A549 (cell line): ENCODE measurements around the gene CENPU. TPM values are rescaled to one million over a fixed set of nuclear protein-coding genes. Genes with fewer than 3 reads are reported as not detected.
A peak's percentile ranks its signal among the peaks of the same experiment; 100 is the strongest.

Experiments
- ATAC-seq, 2 experiments: fragments of 200-7000 bp in 1 of 2; fragments of >200 bp in 1 of 2; cut with Nextera tagmentation in 1 of 2; cut with Tn5 transposase in 1 of 2; 3 replicates each; pipeline versions ENCODE4 v1.8.0 to v1.9.1; 2018 to 2020; ENCODE audit warnings: mild to moderate bottlenecking in 1 of 2, moderate library complexity in 1 of 2
- CTCF ChIA-PET: fragments of 300-600 bp; sonication (Branson Sonifier 250); formaldehyde crosslinking; extraction: SDS; loops from one replicate; lab custom pipeline; 2021; ENCODE audit warnings: antibody characterized with exemption, inconsistent platforms; lab: Yijun Ruan, JAX
- POLR2A ChIA-PET: fragments of 350-600 bp; formaldehyde crosslinking; extraction: SDS; loops from one replicate; lab custom pipeline; 2021; ENCODE audit warnings: antibody characterized with exemption, inconsistent platforms; lab: Yijun Ruan, JAX
- DNase-seq, 2 experiments: peaks; one replicate each; pipeline versions ENCODE4 v3.0.0 to v3.0.0-alpha.2; 2011 to 2016; ENCODE audit warnings: low read depth in 1 of 2, low spot score in 1 of 2
- FAIRE-seq: peaks from 2 replicates; lab custom pipeline; 2011; peaks lifted over from hg19 to GRCh38; lab: Jason Lieb, UNC
- H3K27ac ChIP-seq, 2 experiments: fragments of >200 bp; sonication (Bioruptor Twin); formaldehyde crosslinking; 3 replicates each; pipeline ENCODE4 v1.5.1; 2016 to 2017
- H3K4me1 ChIP-seq: fragments of >200 bp; sonication (Bioruptor Twin); formaldehyde crosslinking; 3 replicates; pipeline ENCODE4 v1.6.1; 2016
- H3K4me2 ChIP-seq: fragments of >200 bp; sonication (Bioruptor Twin); formaldehyde crosslinking; 3 replicates; pipeline ENCODE4 v1.6.1; 2016
- H3K4me3 ChIP-seq: fragments of >200 bp; sonication (Bioruptor Twin); formaldehyde crosslinking; 3 replicates; pipeline ENCODE4 v1.5.1; 2016
- H3K9me3 ChIP-seq: fragments of >200 bp; sonication (Bioruptor Twin); formaldehyde crosslinking; 3 replicates; pipeline ENCODE4 v1.6.1; 2016
- CBX2 ChIP-seq: fragments of 200-600 bp; sonication (generic); IDR thresholded peaks from 2 replicates; pipeline ENCODE4 v1.6.1; 2016; ENCODE audit warnings: low read depth, mild to moderate bottlenecking, borderline replicate concordance
- CHD2 ChIP-seq: fragments of 150-350 bp; IDR thresholded peaks from 2 replicates; pipeline ENCODE4 v1.6.1; 2014; ENCODE audit warnings: low read length; ENCODE audit not compliant: partially characterized antibody
- EHF ChIP-seq: fragments of 250-450 bp; sonication (Bioruptor Pico); IDR thresholded peaks from 2 replicates; pipeline ENCODE4 v1.5.0; 2020; ENCODE audit warnings: mild to moderate bottlenecking
- EP300 ChIP-seq, 2 experiments: fragments of >200 bp; sonication (Bioruptor Twin); formaldehyde crosslinking; IDR thresholded peaks; 2 replicates in 1 of 2; 3 replicates in 1 of 2; pipeline ENCODE4 v1.6.1; 2016 to 2017
- ESRRA ChIP-seq: fragments of 150-350 bp; IDR thresholded peaks from 2 replicates; pipeline ENCODE4 v1.6.1; 2014; ENCODE audit warnings: mild to moderate bottlenecking, low read length, borderline replicate concordance
- FOSB ChIP-seq: fragments of 250-450 bp; sonication (Bioruptor Pico); IDR thresholded peaks from 2 replicates; pipeline ENCODE4 v1.5.0; 2020; ENCODE audit warnings: mild to moderate bottlenecking, moderate library complexity
- FOXS1 ChIP-seq: fragments of 250-450 bp; sonication (Bioruptor Pico); IDR thresholded peaks from 2 replicates; pipeline ENCODE4 v1.5.0; 2020; ENCODE audit warnings: mild to moderate bottlenecking, moderate library complexity
- GATA3 ChIP-seq: IDR thresholded peaks from 2 replicates; pipeline ENCODE4 v1.6.1; 2012; ENCODE audit warnings: borderline replicate concordance
- HES2 ChIP-seq: fragments of >200 bp; sonication (Bioruptor Twin); formaldehyde crosslinking; IDR thresholded peaks from 2 replicates; pipeline ENCODE4 v1.6.1; 2016
- HOXA7 ChIP-seq: fragments of 250-450 bp; sonication (Bioruptor Pico); IDR thresholded peaks from 2 replicates; pipeline ENCODE4 v1.5.0; 2020; ENCODE audit warnings: mild to moderate bottlenecking, moderate library complexity
- HOXB5 ChIP-seq: fragments of 250-450 bp; sonication (Bioruptor Pico); IDR thresholded peaks from 2 replicates; pipeline ENCODE4 v1.5.0; 2020; ENCODE audit warnings: mild to moderate bottlenecking, moderate library complexity
- JUN ChIP-seq, 2 experiments: fragments of >200 bp; sonication (Bioruptor Twin); formaldehyde crosslinking; IDR thresholded peaks; 2 replicates in 1 of 2; 3 replicates in 1 of 2; pipeline ENCODE4 v1.6.1; 2016 to 2017
- KDM1A ChIP-seq: fragments of 200-600 bp; sonication (generic); IDR thresholded peaks from 2 replicates; pipeline ENCODE4 v1.6.1; 2016; ENCODE audit warnings: low read depth, mild to moderate bottlenecking
- KDM5A ChIP-seq: fragments of 200-600 bp; sonication (generic); IDR thresholded peaks from 2 replicates; pipeline ENCODE4 v1.6.1; 2016; ENCODE audit warnings: antibody characterized with exemption, mild to moderate bottlenecking
- MAZ ChIP-seq: fragments of 150-350 bp; IDR thresholded peaks from 2 replicates; pipeline ENCODE4 v1.6.1; 2014; ENCODE audit warnings: antibody characterized with exemption, low read depth, low read length, borderline replicate concordance
- MYC ChIP-seq: IDR thresholded peaks from 2 replicates; pipeline ENCODE4 v1.6.1; 2012; ENCODE audit warnings: mild to moderate bottlenecking, inconsistent platforms, low read length, improper control_type of control experiment, borderline replicate concordance
- NPAS2 ChIP-seq: fragments of 250-450 bp; sonication (Bioruptor Pico); IDR thresholded peaks from 2 replicates; pipeline ENCODE4 v1.8.0; 2022; ENCODE audit warnings: mild to moderate bottlenecking, moderate library complexity, borderline replicate concordance
- NR3C1 ChIP-seq: fragments of >200 bp; sonication (Bioruptor Twin); formaldehyde crosslinking; IDR thresholded peaks from 3 replicates; pipeline ENCODE4 v1.6.1; 2017
- POLR2A ChIP-seq: IDR thresholded peaks from 2 replicates; pipeline ENCODE4 v1.6.1; 2012; ENCODE audit warnings: mild to moderate bottlenecking, low read length
- RAD21 ChIP-seq, 2 experiments: fragments of >200 bp in 1 of 2; sonication (Bioruptor Twin) in 1 of 2; formaldehyde crosslinking in 1 of 2; IDR thresholded peaks in 1 of 2; conservative IDR thresholded peaks in 1 of 2; 2 replicates in 1 of 2; 3 replicates in 1 of 2; pipeline ENCODE4 v1.6.1; 2012 to 2018; ENCODE audit warnings: inconsistent platforms in 1 of 2
- RARB ChIP-seq: fragments of 250-450 bp; sonication (Bioruptor Pico); IDR thresholded peaks from 2 replicates; pipeline ENCODE4 v1.8.0; 2021; ENCODE audit warnings: mild to moderate bottlenecking, moderate library complexity
- REST ChIP-seq: fragments of 200-600 bp; sonication (generic); IDR thresholded peaks from 2 replicates; pipeline ENCODE4 v1.6.1; 2016; ENCODE audit warnings: antibody characterized with exemption, mild to moderate bottlenecking, moderate library complexity
- RFX5 ChIP-seq: fragments of 450-650 bp; IDR thresholded peaks from 2 replicates; pipeline ENCODE4 v1.7.1; 2014; ENCODE audit warnings: antibody characterized with exemption, mild to moderate bottlenecking, moderate library complexity
- RNF2 ChIP-seq: fragments of 200-600 bp; sonication (generic); IDR thresholded peaks from 2 replicates; pipeline ENCODE4 v1.6.1; 2016; ENCODE audit warnings: low read depth, mild to moderate bottlenecking, antibody characterized with exemption, moderate library complexity, borderline replicate concordance
- SMC3 ChIP-seq: fragments of >200 bp; sonication (Bioruptor Twin); formaldehyde crosslinking; IDR thresholded peaks from 3 replicates; pipeline ENCODE4 v1.6.1; 2018; ENCODE audit warnings: inconsistent platforms
- ZC3H11A ChIP-seq: fragments of 450-650 bp; IDR thresholded peaks from 2 replicates; pipeline ENCODE4 v1.6.1; 2014; ENCODE audit warnings: antibody characterized with exemption, mild to moderate bottlenecking
- ZFP36 ChIP-seq: fragments of 450-650 bp; IDR thresholded peaks from 2 replicates; pipeline ENCODE4 v1.6.1; 2014; ENCODE audit warnings: borderline replicate concordance; ENCODE audit not compliant: partially characterized antibody
- ZSCAN20 ChIP-seq: fragments of 250-450 bp; sonication (Bioruptor Pico); IDR thresholded peaks from 2 replicates; pipeline ENCODE4 v1.8.0; 2022; ENCODE audit warnings: mild to moderate bottlenecking, moderate library complexity
- WGBS: methylation state at CpG from one replicate; pipeline ENCODE4 v1.1.6; 2017; ENCODE audit errors: missing lambda C conversion rate; 5-methylcytosine and 5-hydroxymethylcytosine counted together
- polyA minus RNA-seq: library from RNA; depleted of rRNA, polyadenylated mRNA; stranded (reverse); fragments of >200 nt; gene quantifications from 2 replicates; pipeline ENCODE4 v1.2.3, GENCODE V29; 2011; rRNA and poly(A)+ RNA removed
- polyA plus RNA-seq, 4 experiments: library from polyadenylated mRNA; depleted of rRNA in 3 of 4; stranded (reverse); fragments of >200 nt; fragmentation: RNase III in 1 of 4; extraction: RNeasy Plus Mini Kit Qiagen cat#74134 plus additional on column Dnase treatment in 1 of 4; gene quantifications; 2 replicates in 3 of 4; 3 replicates in 1 of 4; pipeline ENCODE4 v1.2.3, GENCODE V29; 2011 to 2017
- TF ChIP-seq, protein P1 (sequence below): IDR thresholded peaks from 2 replicates; pipeline ENCODE4 v1.6.1; 2012; ENCODE audit warnings: low read depth, borderline replicate concordance
- TF ChIP-seq, protein P2 (sequence below): IDR thresholded peaks from 2 replicates; pipeline ENCODE4 v1.6.1; 2012
- TF ChIP-seq, protein P3 (sequence below): fragments of 150-350 bp; IDR thresholded peaks from 2 replicates; pipeline ENCODE4 v1.6.1; 2014; ENCODE audit warnings: low read depth, mild to moderate bottlenecking, low read length

CENPU gene, protein sequence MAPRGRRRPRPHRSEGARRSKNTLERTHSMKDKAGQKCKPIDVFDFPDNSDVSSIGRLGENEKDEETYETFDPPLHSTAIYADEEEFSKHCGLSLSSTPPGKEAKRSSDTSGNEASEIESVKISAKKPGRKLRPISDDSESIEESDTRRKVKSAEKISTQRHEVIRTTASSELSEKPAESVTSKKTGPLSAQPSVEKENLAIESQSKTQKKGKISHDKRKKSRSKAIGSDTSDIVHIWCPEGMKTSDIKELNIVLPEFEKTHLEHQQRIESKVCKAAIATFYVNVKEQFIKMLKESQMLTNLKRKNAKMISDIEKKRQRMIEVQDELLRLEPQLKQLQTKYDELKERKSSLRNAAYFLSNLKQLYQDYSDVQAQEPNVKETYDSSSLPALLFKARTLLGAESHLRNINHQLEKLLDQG
- polyA plus RNA-seq (2011; rRNA removed) (19.1 and 28.4 TPM in 2 replicates), polyA plus RNA-seq (2017; fragmentation: RNase III; extraction: RNeasy Plus Mini Kit Qiagen cat#74134 plus additional on column Dnase treatment) (22.9 to 25.6 TPM (median 24.3 TPM) in 3 replicates), polyA minus RNA-seq (3.1 and 3.4 TPM in 2 replicates)
- 8.8 and 9.9 TPM in 2 replicates for polyA plus RNA-seq (2012; cell fraction: cytosol; rRNA removed)
- 3.2 and 5.8 TPM in 2 replicates for polyA plus RNA-seq (2012; cell fraction: nucleus; rRNA removed)

DNA sequence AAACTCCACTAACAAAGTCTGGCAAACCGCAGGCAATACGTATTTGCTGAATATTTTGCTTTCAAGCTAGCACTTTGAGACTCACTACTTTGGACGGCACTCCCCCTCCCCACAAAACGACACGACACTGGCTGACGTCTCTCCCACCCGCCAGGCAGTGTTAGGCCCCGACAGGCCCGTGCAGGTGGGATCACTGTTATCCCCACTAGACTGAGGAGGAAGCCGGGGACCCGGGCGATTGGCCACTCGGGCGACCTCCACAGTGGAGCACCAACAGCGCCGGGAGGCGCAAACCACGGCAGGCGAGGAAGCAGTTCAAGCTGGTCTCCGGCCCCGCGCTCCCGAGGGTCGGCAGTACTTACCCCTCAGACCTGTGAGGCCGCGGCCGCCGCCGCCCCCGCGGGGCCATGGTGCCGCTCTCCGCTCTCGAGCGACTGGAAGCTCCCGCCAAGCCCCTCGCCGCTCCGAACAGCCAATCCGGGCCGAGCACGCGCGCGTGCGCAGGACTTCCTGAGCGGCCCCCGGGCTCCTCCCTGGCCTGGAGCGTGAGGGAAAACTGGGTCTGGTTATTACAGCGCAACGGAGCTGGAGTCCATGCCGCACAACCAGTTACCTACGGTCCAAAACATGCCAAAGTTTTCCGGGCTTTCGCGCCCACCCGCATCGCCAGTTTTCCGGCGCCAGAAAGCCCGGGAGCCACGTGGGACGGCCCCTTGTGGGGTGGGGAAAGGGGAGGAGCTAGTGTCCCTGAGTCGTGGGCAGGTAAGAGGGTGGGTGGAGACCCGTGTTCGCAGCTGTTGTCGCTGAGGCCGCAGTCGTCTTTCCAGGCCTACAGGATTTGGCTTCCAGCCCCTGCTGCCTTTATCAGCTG, at the start of gene CENPU:
CENPU (minus strand) TSS at position 443 of the 871 bp plus-strand sequence; CDS start at position 409, 34 bp downstream.
- ChIA-PET CTCF (interaction anchor here (0.7 to 3.2 kb wide), 5 partner anchors 11 to 470 kb away, joined by 3 to 13 read pairs (median 4); no protein-coding TSS in a partner anchor), POLR2A (interaction anchor here (0.6 to 1.3 kb wide), 8 partner anchors 11 to 468 kb away, joined by 3 to 8 read pairs (median 4); partner anchors contain the start of genes CASP3, IRF2 and PRIMPOL)
- H3K27ac ChIP-seq = peak within 1 kb of the TSS; percentile 73 to 85
- under 1% methylated on average over 34 of the region's 69 CpGs for WGBS
- FAIRE-seq (no peak), ATAC-seq (peak; percentile 95 to 98), DNase-seq (peak; percentile 91 to 96)
- H3K4me2 ChIP-seq = peak within 1 kb of the TSS; percentile 76
- H3K4me3 ChIP-seq = peak within 1 kb of the TSS; percentile 86
- H3K9me3 ChIP-seq = no peaks in the 10 kb centered on the region
- H3K4me1 ChIP-seq = peaks cover 3% of the 10 kb centered on the region; the same call in 1 of the 3 replicates
- no peak for TF ChIP-seq HES2
- no peak for TF ChIP-seq ZSCAN20 (CRISPR knock-in tag)
- peak; percentile 87 for TF ChIP-seq MYC
- TF ChIP-seq, protein P1, sequence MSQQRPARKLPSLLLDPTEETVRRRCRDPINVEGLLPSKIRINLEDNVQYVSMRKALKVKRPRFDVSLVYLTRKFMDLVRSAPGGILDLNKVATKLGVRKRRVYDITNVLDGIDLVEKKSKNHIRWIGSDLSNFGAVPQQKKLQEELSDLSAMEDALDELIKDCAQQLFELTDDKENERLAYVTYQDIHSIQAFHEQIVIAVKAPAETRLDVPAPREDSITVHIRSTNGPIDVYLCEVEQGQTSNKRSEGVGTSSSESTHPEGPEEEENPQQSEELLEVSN = peak; percentile 92
- no peak for TF ChIP-seq ESRRA
- peak; percentile 49; the same call in 1 of the 2 replicates for TF ChIP-seq KDM5A
- no peak for TF ChIP-seq NR3C1
- TF ChIP-seq REST = no peak
- no peak for TF ChIP-seq SMC3
- TF ChIP-seq RFX5 = peak; percentile 86
- no peak for TF ChIP-seq NPAS2
- TF ChIP-seq RARB (CRISPR knock-in tag) = no peak
- no peak for TF ChIP-seq FOXS1 (CRISPR knock-in tag)
- TF ChIP-seq POLR2A = peak; percentile 54
- TF ChIP-seq ZC3H11A = no peak
- no peak for TF ChIP-seq KDM1A
- TF ChIP-seq MAZ = no peak
- no peak for TF ChIP-seq EHF (CRISPR knock-in tag)
- no peak for TF ChIP-seq HOXB5 (CRISPR knock-in tag)
- TF ChIP-seq ZFP36 = no peak
- TF ChIP-seq, protein P2, sequence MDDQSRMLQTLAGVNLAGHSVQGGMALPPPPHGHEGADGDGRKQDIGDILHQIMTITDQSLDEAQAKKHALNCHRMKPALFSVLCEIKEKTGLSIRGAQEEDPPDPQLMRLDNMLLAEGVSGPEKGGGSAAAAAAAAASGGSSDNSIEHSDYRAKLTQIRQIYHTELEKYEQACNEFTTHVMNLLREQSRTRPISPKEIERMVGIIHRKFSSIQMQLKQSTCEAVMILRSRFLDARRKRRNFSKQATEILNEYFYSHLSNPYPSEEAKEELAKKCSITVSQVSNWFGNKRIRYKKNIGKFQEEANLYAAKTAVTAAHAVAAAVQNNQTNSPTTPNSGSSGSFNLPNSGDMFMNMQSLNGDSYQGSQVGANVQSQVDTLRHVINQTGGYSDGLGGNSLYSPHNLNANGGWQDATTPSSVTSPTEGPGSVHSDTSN = 0 out of 2 replicates have a peak, but pooled peaks have one; percentile 56
- no peak for TF ChIP-seq EP300 (IDR thresholded peaks at IDR 0.05)
- no peak for TF ChIP-seq GATA3
- TF ChIP-seq CHD2 = no peak
- TF ChIP-seq HOXA7 (CRISPR knock-in tag) = no peak
- TF ChIP-seq, protein P3, sequence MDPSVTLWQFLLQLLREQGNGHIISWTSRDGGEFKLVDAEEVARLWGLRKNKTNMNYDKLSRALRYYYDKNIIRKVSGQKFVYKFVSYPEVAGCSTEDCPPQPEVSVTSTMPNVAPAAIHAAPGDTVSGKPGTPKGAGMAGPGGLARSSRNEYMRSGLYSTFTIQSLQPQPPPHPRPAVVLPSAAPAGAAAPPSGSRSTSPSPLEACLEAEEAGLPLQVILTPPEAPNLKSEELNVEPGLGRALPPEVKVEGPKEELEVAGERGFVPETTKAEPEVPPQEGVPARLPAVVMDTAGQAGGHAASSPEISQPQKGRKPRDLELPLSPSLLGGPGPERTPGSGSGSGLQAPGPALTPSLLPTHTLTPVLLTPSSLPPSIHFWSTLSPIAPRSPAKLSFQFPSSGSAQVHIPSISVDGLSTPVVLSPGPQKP = no peak
- TF ChIP-seq RAD21 (conservative IDR thresholded peaks at IDR 0.05 in 1 of 2, IDR thresholded peaks at IDR 0.05 in 1 of 2) = no peak
- no peak for TF ChIP-seq FOSB (CRISPR knock-in tag)
- no peak for TF ChIP-seq RNF2
- TF ChIP-seq CBX2 = no peak
- peak in 1 of 2 experiments; percentile 61; a peak in 3 of 5 replicates for TF ChIP-seq JUN (IDR thresholded peaks at IDR 0.05)
